Naive B cell (primary cell): Measurements from ENCODE around the gene SH3GLB2. TPM values are rescaled to one million over a fixed set of nuclear protein-coding genes. Genes with fewer than 3 reads are reported as not detected.
"Not testable (repeated sequence)": the region's sequence is repeated elsewhere in the genome, so short reads cannot be mapped to it uniquely, and the experiment has no call there.

Experiments used
- ATAC-seq, 2 donors: fragments of 150-1000 bp; cut with Tn5 transposase; 2 replicates each; pipeline ENCODE4 v1.10.0; 2021; ENCODE audit warnings: low read depth in 2 of 2, mild to moderate bottlenecking in 2 of 2, moderate library complexity in 2 of 2
- DNase-seq: peaks from one replicate; pipeline ENCODE4 v3.0.0; 2022
- H3K27ac Mint-ChIP-seq, 6 donors: one replicate each; pipeline ENCODE4 v1.8.0; 2020 to 2022; ENCODE audit warnings: mild to moderate bottlenecking in 6 of 6, mixed read lengths in 6 of 6, moderate library complexity in 5 of 6, inconsistent platforms in 2 of 6
- H3K27me3 Mint-ChIP-seq, 3 donors: one replicate each; pipeline ENCODE4 v1.8.0; 2021 to 2022; ENCODE audit warnings: mixed read lengths in 3 of 3, mild to moderate bottlenecking in 1 of 3
- H3K36me3 Mint-ChIP-seq, 2 donors: one replicate each; pipeline ENCODE4 v1.8.0; 2020 to 2022; ENCODE audit warnings: mixed read lengths in 2 of 2, inconsistent platforms in 1 of 2, mild to moderate bottlenecking in 1 of 2
- H3K4me1 Mint-ChIP-seq, 3 donors: one replicate each; pipeline ENCODE4 v1.8.0; 2020 to 2022; ENCODE audit warnings: mixed read lengths in 3 of 3, inconsistent platforms in 1 of 3, mild to moderate bottlenecking in 1 of 3, moderate library complexity in 1 of 3
- H3K4me3 Mint-ChIP-seq, 8 donors: one replicate each; pipeline ENCODE4 v1.8.0; 2020 to 2022; ENCODE audit warnings: mild to moderate bottlenecking in 8 of 8, mixed read lengths in 8 of 8, moderate library complexity in 8 of 8, inconsistent platforms in 2 of 8
- H3K9me3 Mint-ChIP-seq, 7 donors: one replicate each; pipeline ENCODE4 v1.8.0; 2020 to 2022; ENCODE audit warnings: mixed read lengths in 7 of 7, mild to moderate bottlenecking in 5 of 7, inconsistent platforms in 2 of 7, moderate library complexity in 1 of 7
- polyA plus RNA-seq, 6 donors: library from polyadenylated mRNA; unstranded; fragments of 300-500 nt; fragmentation: Illumina TruSeq; gene quantifications; one replicate each; pipeline ENCODE4 v1.2.3, GENCODE V29; 2021; ENCODE audit warnings: low read depth in 6 of 6

The SH3GLB2 gene
- polyA plus RNA-seq, 6 donors from 2014 or later, result 18.0 to 38.7 (median 30.5) TPM

GRCh38 chr9:128986671-128987070 is 41.5 kb downstream of the SH3GLB2 start:
- Mint-ChIP-seq H3K4me1 (no peaks in the 10 kb centered on the region), H3K27ac (no peak overlapping the region), H3K36me3 (peaks cover 17 to 21% of the 10 kb centered on the region in 2 donors), H3K9me3 (no peaks in the 10 kb centered on the region), H3K27me3 (no peaks in the 10 kb centered on the region), H3K4me3 (no peak overlapping the region)
- ATAC-seq, result no peak
- DNase-seq, result no peak

GRCh38 chr9:128983536-128983935 is 44.6 kb downstream of the SH3GLB2 start:
- peaks cover 28 to 30% of the 10 kb centered on the region in 2 donors for H3K36me3 Mint-ChIP-seq
- ATAC-seq, result no peak
- no peaks in the 10 kb centered on the region for H3K27me3 Mint-ChIP-seq
- no peaks in the 10 kb centered on the region for H3K4me1 Mint-ChIP-seq
- H3K27ac Mint-ChIP-seq, result no peak overlapping the region
- DNase-seq, result no peak
- no peaks in the 10 kb centered on the region for H3K9me3 Mint-ChIP-seq
- no peak overlapping the region for H3K4me3 Mint-ChIP-seq

DNA sequence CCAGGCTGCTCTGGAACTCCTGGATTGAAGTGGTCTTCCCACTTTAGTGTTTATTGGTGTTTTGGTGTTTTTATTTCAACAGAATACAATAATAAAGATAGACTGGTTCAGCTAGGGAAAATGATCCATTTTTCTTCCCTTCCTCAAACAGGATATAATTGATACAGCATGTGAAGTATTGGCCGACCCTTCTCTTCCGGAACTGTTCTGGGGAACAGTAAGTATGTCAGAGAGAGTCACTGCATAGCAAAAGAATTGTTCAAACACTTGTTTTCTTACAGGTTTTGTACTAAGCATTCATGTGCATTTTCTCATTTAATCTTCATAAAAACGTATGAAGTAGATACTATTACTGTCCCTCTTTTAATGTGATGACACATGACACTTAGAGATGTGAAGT is 49.0 kb downstream of the SH3GLB2 start:
- DNase-seq (no peak), ATAC-seq (no peak)
- Mint-ChIP-seq H3K4me1 (no peaks in the 10 kb centered on the region), H3K27me3 (no peaks in the 10 kb centered on the region), H3K9me3 (no peaks in the 10 kb centered on the region), H3K4me3 (no peak overlapping the region), H3K27ac (peak overlapping the region in 1 of 6 donors; percentile 21), H3K36me3 (peaks cover 22 to 28% of the 10 kb centered on the region in 2 donors)

- H3K27ac Mint-ChIP-seq, result peak overlapping the region in 1 of 6 donors; percentile 33
- ATAC-seq, result no peak
- no peaks in the 10 kb centered on the region for H3K9me3 Mint-ChIP-seq
- DNase-seq, result no peak
- no peak overlapping the region for H3K4me3 Mint-ChIP-seq
- H3K36me3 Mint-ChIP-seq, result peaks cover 28 to 38% of the 10 kb centered on the region in 2 donors
- H3K27me3 Mint-ChIP-seq, result no peaks in the 10 kb centered on the region
- H3K4me1 Mint-ChIP-seq, result no peaks in the 10 kb centered on the region
Observed at GRCh38 chr9:128972956-128973355, 55.2 kb downstream of the SH3GLB2 start.

- H3K27me3 Mint-ChIP-seq, result no peaks in the 10 kb centered on the region
- H3K9me3 Mint-ChIP-seq, result no peaks in the 10 kb centered on the region
- no peak for DNase-seq
- H3K4me1 Mint-ChIP-seq, result peaks cover 0 to 4% (median 3%) of the 10 kb centered on the region in 3 donors
- peaks cover 28 to 31% of the 10 kb centered on the region in 2 donors for H3K36me3 Mint-ChIP-seq
- H3K27ac Mint-ChIP-seq, result no peak overlapping the region
- ATAC-seq, result no peak
- H3K4me3 Mint-ChIP-seq, result no peak overlapping the region
Observed at GRCh38 chr9:128969491-128969890, 58.6 kb downstream of the SH3GLB2 start.

DNA sequence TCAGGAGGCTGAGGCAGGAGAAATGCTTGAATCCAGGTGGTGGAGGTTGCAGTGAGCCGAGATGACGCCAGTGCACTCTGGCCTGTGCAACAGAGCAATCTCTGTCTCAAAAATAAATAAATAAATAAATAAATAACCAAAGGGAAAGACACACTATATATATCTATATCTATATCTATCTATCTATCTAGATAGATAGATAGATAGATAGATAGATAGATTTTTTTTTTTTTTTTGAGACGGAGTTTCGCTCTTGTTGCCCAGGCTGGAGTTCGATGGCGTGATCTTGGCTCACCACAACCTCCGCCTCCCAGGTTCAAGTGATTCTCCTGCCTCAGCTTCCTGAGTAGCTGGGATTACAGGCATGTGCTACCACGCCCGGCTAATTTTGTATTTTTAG is 66.7 kb downstream of the SH3GLB2 start:
- Mint-ChIP-seq H3K36me3 (peaks cover 0 to 11% of the 10 kb centered on the region in 2 donors), H3K4me1 (peaks cover 0 to 11% (median 0%) of the 10 kb centered on the region in 3 donors)
- H3K27me3 Mint-ChIP-seq, DNase-seq, H3K9me3 Mint-ChIP-seq, ATAC-seq, H3K27ac Mint-ChIP-seq, H3K4me3 Mint-ChIP-seq: not testable (repeated sequence)

Other genes with a start within 250 kb of the SH3GLB2 start
- gene TBC1D13, start 241.1 kb downstream of the SH3GLB2 start, polyA plus RNA-seq, result 10 to 100 TPM; 23.8 to 39.7 (median 25.6) TPM
- 10 to 100 TPM in 4 of 6 donors, 1 to 10 TPM in 2; 5.0 to 17.8 (median 14.7) TPM for gene ENDOG, start 209.8 kb downstream of the SH3GLB2 start, polyA plus RNA-seq
- gene SPOUT1, start 198.5 kb downstream of the SH3GLB2 start, polyA plus RNA-seq, result 10 to 100 TPM; 38.6 to 60.4 (median 52.5) TPM
- 1 to 10 TPM; 7.0 to 9.7 (median 8.5) TPM for gene KYAT1, start 146.4 kb downstream of the SH3GLB2 start, polyA plus RNA-seq
- gene LRRC8A, start 146.2 kb downstream of the SH3GLB2 start, polyA plus RNA-seq, result 10 to 100 TPM in 5 of 6 donors, 1 to 10 TPM in 1; 8.7 to 25.5 (median 14.6) TPM
- under 1 TPM in 2 of 6 donors, not detected in 4; 0.34 to 0.39 TPM for gene PHYHD1, start 107.3 kb downstream of the SH3GLB2 start, polyA plus RNA-seq
- 10 to 100 TPM in 4 of 6 donors, 1 to 10 TPM in 2; 9.3 to 14.2 (median 10.4) TPM for gene DOLK, start 80.7 kb downstream of the SH3GLB2 start, polyA plus RNA-seq
- gene NUP188, start 80.6 kb downstream of the SH3GLB2 start, polyA plus RNA-seq, result 10 to 100 TPM; 20.2 to 30.2 (median 24.7) TPM
- 10 to 100 TPM in 1 of 6 donors, 1 to 10 TPM in 5; 2.7 to 12.8 (median 6.2) TPM for gene MIGA2, start 8.3 kb upstream of the SH3GLB2 start, polyA plus RNA-seq
- gene DOLPP1, start 52.8 kb upstream of the SH3GLB2 start, polyA plus RNA-seq, result 1 to 10 TPM; 3.2 to 9.7 (median 6.4) TPM
- gene CRAT, start 82.5 kb upstream of the SH3GLB2 start, polyA plus RNA-seq, result 10 to 100 TPM in 1 of 6 donors, 1 to 10 TPM in 5; 4.5 to 11.0 (median 7.5) TPM
- gene PTPA, start 83.1 kb upstream of the SH3GLB2 start, polyA plus RNA-seq, result 10 to 100 TPM in 5 of 6 donors, 1 to 10 TPM in 1; 8.1 to 18.0 (median 13.5) TPM
- under 1 TPM in 2 of 6 donors, not detected in 4; 0.09 TPM for gene IER5L, start 149.9 kb upstream of the SH3GLB2 start, polyA plus RNA-seq